Subcutaneous adipose tissue (tissue), 4 donors: ENCODE data around the gene BCL2. TPM values are rescaled to one million over a fixed set of nuclear protein-coding genes. Genes with fewer than 3 reads are reported as not detected.

Source experiments
- total RNA-seq, 4 donors: library from RNA; depleted of rRNA; stranded (reverse); fragments of >200 nt; gene quantifications; one replicate each; pipeline ENCODE4 v1.1.0, GENCODE V29; 2016
- TF ChIP-seq, protein P1 (sequence below): fragments of 450-650 bp; IDR thresholded peaks from one replicate; pipeline ENCODE4 v1.5.1; 2016; ENCODE audit warnings: low read depth, mild to moderate bottlenecking, control low read depth, antibody characterized with exemption, moderate library complexity

Gene BCL2
- 10 to 100 TPM; 50.3 to 82.5 (median 55.9) TPM for total RNA-seq

DNA sequence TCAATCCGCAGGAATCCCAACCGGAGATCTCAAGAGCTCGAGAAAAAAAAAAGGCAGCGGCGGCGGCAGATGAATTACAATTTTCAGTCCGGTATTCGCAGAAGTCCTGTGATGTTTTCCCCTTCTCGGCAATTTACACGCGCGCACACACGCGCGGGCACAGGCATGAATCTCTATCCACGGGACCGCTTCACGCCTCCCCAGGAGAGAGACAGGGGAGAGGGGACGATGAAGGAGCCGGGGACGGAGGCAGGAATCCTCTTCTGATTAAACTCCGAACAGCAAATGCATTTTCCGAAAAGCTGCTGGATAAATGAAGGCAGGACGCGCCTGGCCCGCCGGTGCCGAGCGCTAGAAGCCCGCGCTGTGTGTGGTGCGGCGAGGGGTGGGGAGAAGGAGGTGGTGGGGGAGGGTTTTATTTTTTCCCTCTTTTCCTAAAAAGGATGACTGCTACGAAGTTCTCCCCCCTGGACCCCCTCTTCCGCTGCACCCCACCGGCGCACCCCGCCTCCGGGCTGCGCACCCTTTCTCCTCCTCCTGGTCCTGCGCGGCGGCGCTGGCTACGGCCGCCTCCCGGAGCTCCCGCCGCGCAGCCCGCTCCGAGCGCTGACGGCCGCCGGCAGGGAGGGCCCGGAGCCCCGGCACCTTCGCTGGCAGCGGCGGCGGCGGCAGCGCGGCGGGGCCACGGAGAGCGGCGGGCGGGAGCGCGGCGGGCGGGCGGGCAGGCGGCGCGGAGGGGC is at the start of gene BCL2:
TSS of gene BCL2 (minus strand) at position 387 of the 740 bp plus-strand sequence.
- TF ChIP-seq, protein P1, sequence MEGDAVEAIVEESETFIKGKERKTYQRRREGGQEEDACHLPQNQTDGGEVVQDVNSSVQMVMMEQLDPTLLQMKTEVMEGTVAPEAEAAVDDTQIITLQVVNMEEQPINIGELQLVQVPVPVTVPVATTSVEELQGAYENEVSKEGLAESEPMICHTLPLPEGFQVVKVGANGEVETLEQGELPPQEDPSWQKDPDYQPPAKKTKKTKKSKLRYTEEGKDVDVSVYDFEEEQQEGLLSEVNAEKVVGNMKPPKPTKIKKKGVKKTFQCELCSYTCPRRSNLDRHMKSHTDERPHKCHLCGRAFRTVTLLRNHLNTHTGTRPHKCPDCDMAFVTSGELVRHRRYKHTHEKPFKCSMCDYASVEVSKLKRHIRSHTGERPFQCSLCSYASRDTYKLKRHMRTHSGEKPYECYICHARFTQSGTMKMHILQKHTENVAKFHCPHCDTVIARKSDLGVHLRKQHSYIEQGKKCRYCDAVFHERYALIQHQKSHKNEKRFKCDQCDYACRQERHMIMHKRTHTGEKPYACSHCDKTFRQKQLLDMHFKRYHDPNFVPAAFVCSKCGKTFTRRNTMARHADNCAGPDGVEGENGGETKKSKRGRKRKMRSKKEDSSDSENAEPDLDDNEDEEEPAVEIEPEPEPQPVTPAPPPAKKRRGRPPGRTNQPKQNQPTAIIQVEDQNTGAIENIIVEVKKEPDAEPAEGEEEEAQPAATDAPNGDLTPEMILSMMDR = no peak

DNA sequence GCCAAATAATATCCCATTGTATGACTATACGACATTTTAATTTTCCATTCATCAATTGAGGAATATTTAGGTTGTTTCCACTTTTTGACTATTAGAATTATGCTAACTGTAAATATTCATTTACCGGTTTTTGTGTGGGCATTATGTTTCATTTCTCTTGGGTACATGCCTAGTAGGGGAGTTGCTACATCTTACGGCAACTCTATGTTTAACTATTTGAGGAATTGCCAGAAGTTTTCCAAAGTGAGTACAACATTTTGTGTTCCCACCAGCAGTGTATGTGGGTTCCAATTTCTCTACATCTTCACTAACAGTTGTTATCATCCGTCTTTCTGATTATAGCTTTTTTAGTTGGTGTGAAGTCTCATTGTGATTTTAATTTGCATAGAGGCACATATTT is 49.0 kb upstream of the BCL2 start:
- TF ChIP-seq, protein P1 = no peak

DNA sequence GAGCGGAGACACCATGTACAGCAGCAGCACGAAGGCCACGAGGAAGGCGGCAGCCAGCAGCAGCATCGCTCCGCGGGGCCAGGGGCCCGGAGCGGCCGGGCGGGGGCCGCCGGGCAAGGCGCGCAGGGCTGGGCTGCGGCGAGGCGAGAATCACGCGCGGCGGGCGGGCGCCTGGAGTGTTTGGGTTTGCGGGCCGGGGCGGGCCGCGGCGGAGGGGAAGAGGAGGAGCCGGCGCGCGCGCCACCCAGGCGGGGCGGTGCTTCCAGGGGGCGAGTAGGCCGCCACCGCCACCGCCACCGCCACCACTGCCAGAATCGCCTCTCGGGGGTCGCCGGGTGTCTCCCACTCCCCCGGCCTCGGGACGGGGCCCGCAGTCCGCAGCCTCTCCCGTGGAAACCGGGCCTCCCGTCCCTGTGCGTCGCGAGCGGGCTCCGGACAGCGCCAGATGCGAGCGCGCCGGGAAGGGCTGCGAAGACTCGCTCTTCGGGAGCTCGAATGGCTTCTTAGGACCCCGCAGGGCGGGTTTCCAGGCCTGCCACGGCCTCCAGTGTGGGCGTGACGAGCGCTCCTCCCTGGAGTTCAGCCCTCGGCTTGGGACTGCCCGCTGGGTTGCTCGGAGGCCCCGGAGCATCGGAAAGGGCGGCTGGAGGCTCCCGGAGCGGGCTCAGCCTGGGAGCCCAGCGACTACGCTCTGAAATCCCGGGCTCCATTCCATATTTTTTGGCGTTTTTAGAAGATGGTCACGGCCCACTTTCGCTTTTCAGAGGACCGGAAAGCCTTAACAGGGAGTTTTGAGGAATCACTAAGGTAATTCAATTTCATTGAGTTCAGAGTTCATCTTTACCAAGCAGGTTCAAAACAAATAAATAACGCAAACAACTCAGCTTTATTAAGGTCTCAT is 47.7 kb upstream of the BCL2 start, which contains the start of gene KDSR:
TSS of gene KDSR (minus strand) at position 154 of the 901 bp plus-strand sequence. CDS start at position 66, 88 bp downstream.
- TF ChIP-seq, protein P1 = no peak

DNA sequence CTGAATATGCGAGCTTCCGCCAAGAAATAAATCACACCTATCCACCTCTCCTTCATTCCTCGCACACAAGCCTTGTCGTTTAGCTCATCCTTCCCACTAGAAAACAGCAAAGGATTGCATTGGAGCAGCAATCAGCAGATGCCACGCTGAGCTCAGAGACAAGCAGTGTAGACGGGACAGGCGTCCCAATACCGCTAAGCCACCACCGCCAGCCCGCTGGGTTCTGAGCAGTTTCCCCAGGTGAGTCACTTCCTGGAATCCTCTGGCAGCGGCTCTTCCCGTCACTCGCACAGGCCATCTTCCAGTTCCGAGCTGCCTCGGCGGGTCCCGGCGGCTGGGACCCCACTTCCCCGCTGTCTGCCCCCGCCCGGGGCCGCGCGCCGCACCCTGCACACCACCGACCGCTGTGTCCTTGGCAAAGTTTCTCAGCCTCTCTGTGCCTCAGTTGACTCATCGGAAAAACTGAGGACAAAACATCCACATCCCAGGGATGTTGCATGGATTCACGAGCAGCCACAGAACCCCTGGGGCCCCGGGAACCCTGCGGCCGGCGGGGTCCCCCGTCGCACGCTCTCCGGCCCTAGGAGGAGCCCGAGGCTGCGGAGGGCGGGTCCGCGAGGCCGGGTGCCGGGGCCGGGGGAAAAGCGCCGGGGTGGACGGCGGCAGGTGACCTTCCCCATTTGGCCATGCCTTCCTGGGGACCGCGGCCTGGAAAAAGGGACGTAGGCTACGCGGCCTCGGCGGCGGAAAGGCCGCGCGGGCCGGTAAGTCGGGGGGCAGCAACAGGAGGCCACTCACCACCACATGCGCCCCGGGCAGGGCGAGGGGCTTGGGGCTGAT is 46.9 kb upstream of the BCL2 start:
- TF ChIP-seq, protein P1 = no peak

DNA sequence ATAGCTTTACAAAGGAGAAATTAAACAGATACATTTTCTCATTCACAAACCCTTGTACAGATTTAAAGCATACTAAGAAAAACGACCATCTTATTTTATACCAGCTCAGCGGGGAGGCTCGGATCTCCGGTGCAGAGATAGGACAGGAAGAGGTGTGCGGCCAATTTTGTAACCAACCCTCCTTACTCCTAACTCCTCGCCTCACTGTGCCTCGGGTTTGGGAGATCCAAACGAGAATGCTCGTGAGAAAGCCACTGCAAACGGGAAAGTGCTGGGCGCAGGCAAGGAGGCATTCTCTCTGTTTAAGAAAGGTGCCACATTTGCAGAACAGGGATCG is 46.3 kb upstream of the BCL2 start:
- TF ChIP-seq, protein P1 = no peak

DNA sequence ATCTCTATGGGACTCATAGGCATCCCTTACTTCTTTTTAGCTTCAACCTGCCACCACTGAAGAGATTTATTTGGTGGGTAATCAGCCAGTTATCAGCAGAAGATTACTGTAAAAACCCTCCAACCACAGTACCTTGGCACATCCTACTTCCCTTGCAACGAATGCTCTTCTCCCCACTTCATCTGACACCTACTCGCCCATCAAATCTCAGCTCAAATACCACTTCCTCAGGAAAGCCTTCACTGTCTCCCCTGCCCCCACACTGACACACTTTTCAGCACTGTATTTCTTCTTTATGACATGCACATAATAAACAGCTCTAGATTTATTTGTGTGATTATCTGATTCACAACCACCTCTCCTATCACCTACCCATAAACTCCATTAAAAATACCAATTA is 44.4 kb upstream of the BCL2 start:
- TF ChIP-seq, protein P1 = no peak
